HG03060 (cell line): ENCODE data around the gene DIP2C.
"Not testable (repeated sequence)": the region's sequence is repeated elsewhere in the genome, so short reads cannot be mapped to it uniquely, and the experiment has no call there.

Experiments
- ATAC-seq: cut with Tn5 transposase; IDR thresholded peaks from one replicate; pipeline ENCODE4 v1.9.1; 2021; ENCODE audit warnings: low read depth, moderate number of reproducible peaks; ENCODE audit not compliant: unreplicated experiment

The DIP2C gene

GRCh38 chr10:437698-438490 is 251.6 kb downstream of the DIP2C start:
- ATAC-seq, result no peak

- ATAC-seq, result no peak
These were observed 252.4 kb downstream of the DIP2C start for GRCh38 chr10:436911-437665.

GRCh38 chr10:436013-436697 is 253.3 kb downstream of the DIP2C start:
- ATAC-seq, result no peak

- no peak for ATAC-seq
These were observed 254.1 kb downstream of the DIP2C start for GRCh38 chr10:435397-435796.

GRCh38 chr10:429696-430095 is 259.8 kb downstream of the DIP2C start:
- no peak for ATAC-seq

GRCh38 chr10:427761-428519 is 261.5 kb downstream of the DIP2C start:
- no peak for ATAC-seq

GRCh38 chr10:425365-425764 is 264.1 kb downstream of the DIP2C start:
- ATAC-seq, result not testable (repeated sequence)

- not testable (repeated sequence) for ATAC-seq
These were observed 264.7 kb downstream of the DIP2C start for GRCh38 chr10:424724-425123.

GRCh38 chr10:423178-423577 is 266.3 kb downstream of the DIP2C start:
- no peak for ATAC-seq

GRCh38 chr10:422675-423074 is 266.8 kb downstream of the DIP2C start:
- ATAC-seq, result no peak

- no peak for ATAC-seq
These were observed 267.2 kb downstream of the DIP2C start for GRCh38 chr10:422241-422640.

GRCh38 chr10:421170-421569 is 268.3 kb downstream of the DIP2C start:
- no peak for ATAC-seq

- no peak for ATAC-seq
These were observed 269.0 kb downstream of the DIP2C start for GRCh38 chr10:420154-421121.

- no peak for ATAC-seq
These were observed 270.6 kb downstream of the DIP2C start for GRCh38 chr10:418894-419293.

GRCh38 chr10:418226-418625 is 271.2 kb downstream of the DIP2C start:
- no peak for ATAC-seq

GRCh38 chr10:416091-416515 is 273.4 kb downstream of the DIP2C start:
- ATAC-seq, result no peak

- no peak for ATAC-seq
These were observed 275.8 kb downstream of the DIP2C start for GRCh38 chr10:413662-414071.

GRCh38 chr10:412109-412508 is 277.4 kb downstream of the DIP2C start:
- no peak for ATAC-seq

- ATAC-seq, result no peak
These were observed 277.9 kb downstream of the DIP2C start for GRCh38 chr10:411603-412002.
